HG03045 (cell line): Measurements from ENCODE around the gene WHRN.
A peak's percentile ranks its signal among the peaks of the same experiment; 100 is the strongest.

ENCODE experiments used
- ATAC-seq: cut with Tn5 transposase; IDR thresholded peaks from one replicate; pipeline ENCODE4 v1.9.1; 2021; ENCODE audit warnings: mild to moderate bottlenecking, moderate library complexity; ENCODE audit not compliant: unreplicated experiment

Gene WHRN

DNA sequence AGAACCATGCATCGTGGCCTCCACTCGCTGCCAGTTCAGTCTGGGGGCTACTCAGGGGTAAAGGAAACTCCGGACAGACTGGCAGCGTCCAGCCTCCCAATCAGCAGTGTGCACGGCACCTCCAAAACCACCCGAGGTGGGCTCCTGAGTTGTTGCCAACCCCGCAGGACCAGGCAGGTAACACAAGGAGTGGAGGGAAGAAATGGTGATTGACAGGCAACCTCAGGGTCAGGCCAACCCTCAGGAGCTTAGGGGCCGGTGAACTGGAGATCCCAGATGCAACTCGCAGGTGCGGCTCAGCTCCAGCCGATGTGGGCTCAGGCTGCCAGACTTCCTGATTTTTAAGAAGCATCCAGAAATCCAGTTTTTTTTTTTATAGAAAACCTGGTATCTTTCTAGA, 80.1 kb downstream of the WHRN start:
- no peak for ATAC-seq

DNA sequence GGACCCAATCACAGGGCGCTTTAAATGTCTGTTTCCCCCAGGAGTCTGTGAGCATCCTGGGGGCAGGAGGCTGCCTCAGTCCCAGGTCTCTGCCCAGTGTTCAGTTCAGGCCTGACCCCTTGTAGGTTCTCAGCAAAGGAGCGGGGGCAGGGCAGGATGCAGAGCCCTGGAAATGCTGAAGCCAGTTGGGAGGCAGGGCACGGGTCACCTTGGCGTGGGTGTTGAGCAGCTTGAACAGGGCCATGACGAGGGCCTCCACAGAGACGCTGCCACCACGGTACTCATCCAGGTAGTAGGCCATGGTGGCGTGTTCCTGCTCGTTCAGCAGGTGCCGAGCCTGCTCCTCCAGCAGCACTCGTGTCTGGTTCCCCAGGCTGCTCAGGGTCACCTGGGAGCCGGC, 81.1 kb downstream of the WHRN start:
- no peak for ATAC-seq

GRCh38 chr9:114423181-114423580, 82.1 kb downstream of the WHRN start:
- no peak for ATAC-seq

DNA sequence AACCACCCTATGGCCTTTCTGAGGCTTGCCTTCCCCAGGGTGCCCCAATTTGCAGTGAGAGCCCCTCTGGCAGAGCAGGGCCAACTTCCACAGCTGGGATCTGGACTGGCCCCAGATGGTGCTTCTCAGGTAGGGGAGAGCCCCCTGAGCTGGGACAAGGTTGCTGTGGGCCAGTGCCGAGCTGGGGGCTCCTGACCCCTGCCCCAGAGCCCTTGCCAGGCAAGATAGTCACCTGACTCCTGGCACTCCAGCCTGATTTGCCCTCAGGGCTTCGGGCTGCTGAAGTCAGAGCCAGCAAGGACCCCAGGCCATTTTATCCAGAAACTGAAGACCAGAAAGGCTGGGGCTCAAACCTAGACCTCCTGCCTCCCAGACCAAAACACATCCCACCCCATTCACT, 84.1 kb downstream of the WHRN start:
- no peak for ATAC-seq

DNA sequence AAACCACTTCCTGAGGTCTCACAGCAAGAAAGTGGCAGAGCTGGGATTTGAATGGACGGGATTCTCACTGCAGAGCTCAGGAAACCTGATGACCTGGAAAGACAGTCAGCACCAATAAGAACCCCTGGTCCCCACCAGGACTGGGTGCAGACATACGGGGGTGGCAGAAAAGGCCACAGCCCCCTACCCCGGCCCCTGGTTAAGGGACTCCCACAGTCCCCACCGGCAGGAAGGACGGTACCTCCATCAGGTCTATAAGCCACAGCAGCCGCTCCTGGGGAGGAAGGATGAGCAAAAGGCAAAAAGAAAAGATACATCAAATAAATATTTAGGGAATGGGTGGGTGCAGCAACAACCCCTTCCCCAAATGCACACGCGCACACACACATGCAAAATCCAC, 85.5 kb downstream of the WHRN start:
- ATAC-seq: no peak

DNA sequence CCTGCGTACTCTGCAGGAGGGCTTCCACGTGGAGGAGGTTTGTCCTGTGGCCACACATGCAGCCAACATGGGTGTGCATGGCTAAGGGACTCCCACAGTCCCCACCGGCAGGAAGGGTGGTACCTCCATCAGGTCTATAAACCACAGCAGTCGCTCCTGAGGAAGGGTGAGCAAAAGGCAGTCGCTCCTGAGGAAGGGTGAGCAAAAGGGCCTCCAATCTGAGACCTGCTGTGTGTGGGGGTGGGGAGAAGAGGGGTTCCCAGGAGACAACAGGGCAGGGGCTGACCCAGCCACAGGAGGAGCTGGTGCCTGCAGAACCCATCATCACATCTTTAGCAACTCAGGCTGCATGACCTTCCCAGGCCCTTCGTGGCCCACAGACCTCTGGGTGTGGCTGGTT, 87.2 kb downstream of the WHRN start:
- no peak for ATAC-seq

GRCh38 chr9:114417511-114417910, 87.8 kb downstream of the WHRN start:
- no peak for ATAC-seq

- ATAC-seq: no peak
Measured at GRCh38 chr9:114416906-114417305, 88.4 kb downstream of the WHRN start.

- no peak for ATAC-seq
Measured at GRCh38 chr9:114416290-114416689, 89.0 kb downstream of the WHRN start.

DNA sequence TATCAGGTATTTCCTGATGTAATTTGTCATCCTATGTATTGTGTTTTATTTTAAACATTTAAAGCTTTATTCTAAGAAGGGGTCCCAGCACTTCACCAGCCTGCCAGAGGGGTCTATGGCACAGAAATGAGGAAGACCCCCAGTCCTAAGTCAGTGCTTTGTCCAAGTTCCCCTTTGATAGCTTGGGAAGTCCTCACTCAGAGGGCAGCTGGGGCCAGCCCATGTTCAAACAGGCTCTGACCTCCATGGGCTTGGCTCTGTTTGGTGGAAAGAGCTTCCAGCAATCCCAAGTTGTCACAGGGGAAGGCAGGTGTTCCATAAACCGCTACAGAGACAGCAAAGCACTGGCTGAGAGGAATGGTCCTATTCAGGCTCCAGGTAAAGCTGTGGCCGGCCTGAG, 90.9 kb downstream of the WHRN start:
- ATAC-seq: no peak

- ATAC-seq: no peak
Measured at GRCh38 chr9:114413861-114414301, 91.4 kb downstream of the WHRN start.

DNA sequence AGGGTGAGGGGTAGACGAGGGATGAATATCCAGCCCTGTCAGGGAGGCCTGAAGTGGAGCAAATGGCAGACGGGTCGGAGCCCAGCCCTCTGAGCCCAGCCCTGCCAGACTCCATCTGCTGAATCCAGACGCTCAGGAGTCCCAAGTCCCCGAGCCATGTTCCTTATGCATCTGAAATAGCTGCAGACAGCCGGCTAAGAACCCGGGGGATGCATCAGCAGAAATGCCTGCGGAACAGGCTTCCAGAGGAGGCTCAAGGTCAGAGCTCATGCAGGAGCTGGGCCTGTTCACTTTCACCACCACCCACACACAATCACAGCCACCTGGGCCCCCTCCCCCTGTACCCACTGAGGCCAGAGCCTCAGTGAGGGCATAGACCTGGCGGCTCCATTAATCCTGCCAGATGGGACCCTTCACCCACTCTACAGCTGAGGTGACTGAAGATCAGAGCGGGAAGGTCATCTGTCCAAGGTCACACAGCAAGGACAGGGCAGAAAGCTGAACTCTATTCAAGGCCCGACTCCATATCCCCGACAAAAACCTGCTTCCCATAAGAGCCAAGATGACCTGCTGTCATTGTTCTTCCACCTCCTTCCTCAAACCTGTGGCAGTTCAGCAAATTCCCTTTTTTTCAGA, 93.1 kb downstream of the WHRN start:
- no peak for ATAC-seq

DNA sequence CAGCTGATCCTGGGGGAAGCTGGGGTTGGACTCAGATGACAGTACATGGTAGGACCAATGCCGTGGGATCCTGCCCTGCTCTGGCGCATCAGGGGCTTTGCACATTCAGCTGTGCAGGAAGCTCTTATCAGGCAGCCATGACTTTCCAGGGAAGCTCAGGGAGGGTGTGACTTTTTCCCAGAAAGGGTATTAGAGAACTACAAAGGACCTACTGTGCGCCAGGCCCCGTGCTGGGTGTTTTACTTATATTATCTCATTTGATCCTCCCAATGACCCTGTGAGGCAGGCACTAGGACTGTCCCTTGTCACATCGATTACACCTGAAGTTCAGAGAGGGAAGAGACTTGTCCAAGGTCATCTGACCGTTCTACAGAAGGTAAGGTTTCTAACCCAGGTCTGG, 93.8 kb downstream of the WHRN start:
- ATAC-seq: no peak

GRCh38 chr9:114410910-114411309, 94.4 kb downstream of the WHRN start:
- ATAC-seq: no peak

- no peak for ATAC-seq
Measured at GRCh38 chr9:114409842-114410241, 95.4 kb downstream of the WHRN start.

- no peak for ATAC-seq
Measured at GRCh38 chr9:114409103-114409780, 96.0 kb downstream of the WHRN start.

- no peak for ATAC-seq
Measured at GRCh38 chr9:114408645-114409044, 96.6 kb downstream of the WHRN start.

GRCh38 chr9:114407889-114408288, 97.4 kb downstream of the WHRN start:
- ATAC-seq: no peak

GRCh38 chr9:114406441-114406840, 98.8 kb downstream of the WHRN start:
- no peak for ATAC-seq

DNA sequence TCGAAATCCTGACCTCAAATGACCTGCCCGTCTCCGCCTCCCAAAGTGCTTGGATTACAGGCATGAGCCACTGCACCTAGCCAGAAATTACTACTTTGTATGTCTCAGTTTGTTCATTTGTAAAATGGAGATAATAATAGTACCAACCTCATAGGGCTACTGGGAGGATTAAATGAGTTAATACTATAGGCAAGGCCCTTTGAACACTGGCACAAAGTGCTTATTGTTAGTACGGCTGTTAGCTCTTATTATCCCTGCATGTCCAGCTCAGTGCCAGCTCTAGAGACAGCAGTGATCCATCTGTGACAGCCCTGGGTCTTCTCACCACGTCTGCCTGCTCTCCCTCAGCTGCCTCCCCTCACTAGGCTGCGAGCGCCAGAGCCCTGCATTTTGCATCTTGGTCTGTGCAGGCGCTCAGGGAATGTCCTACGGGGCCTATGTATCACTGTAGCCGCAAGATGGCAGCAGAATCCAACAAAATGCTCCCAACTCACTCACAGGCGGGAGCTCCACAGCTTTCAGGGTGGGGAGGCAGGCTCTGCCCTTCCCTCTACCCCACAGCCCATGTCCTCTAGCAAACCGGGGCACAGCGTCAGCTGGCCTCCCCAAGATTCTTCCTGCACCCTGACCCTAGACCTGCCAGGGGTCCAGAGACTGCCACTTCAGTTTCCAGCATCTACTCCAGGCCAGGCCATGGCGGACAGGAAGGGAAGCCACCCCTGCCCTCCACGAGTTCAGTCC, 99.8 kb downstream of the WHRN start:
- ATAC-seq: peak; percentile 79

DNA sequence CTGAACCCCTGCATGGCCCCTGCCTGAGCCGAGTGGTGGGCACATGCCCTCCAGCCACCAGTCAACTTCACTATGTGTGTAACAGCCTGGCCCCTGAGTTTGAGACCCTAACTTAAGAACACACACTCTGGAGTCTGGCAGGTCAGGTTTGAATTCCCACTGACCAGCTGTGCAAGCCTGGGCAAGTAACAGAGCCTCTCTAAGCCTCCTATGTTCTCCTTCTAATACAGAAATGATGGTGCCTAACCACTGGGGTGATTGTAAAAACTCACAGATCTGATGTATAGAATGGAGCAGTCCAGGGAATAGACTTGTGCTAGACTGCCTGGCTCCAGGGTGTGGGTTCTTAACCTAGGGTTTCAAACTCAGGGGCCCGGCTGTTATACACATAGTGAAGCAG, 100.7 kb downstream of the WHRN start:
- no peak for ATAC-seq

DNA sequence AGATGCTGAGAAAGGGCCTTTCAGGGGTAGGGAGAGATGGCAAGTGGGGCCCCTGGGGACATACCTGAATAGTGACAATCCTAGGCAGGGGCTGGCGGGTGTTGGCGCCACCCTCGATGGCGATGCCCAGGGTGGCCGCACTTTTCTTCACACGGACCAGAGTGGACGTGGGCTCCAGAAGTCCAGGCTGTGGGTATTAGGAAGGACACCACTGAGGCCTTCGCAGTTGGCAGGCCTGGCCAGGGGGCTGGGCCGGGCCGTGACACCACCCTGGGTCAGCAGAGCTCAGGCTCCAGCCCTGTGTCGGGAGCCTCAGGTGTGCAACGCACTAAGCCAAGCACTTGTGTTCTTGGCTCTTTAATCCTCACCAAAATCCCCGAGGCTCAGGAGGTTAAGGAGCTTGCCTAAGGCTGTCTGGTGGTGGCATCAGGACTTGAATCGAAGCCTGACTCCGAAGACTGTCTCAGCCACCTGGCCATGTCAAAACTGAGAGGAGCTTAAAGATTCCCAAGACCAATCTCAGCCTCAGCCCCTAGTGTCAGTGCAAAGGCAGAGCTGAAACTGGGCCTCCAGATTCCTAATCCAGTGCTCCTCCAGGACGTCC, 102.0 kb downstream of the WHRN start:
- no peak for ATAC-seq
